NT2/D1 (cell line): ENCODE results near the gene GEMIN7.

Source experiments
- YY1 ChIP-seq: IDR thresholded peaks from 2 replicates; pipeline ENCODE4 v1.6.1; 2011; ENCODE audit not compliant: insufficient read length, insufficient read depth
- ZNF274 ChIP-seq: IDR thresholded peaks from 2 replicates; pipeline ENCODE4 v1.6.1; 2011; ENCODE audit warnings: mild to moderate bottlenecking, low read depth, low read length

DNA sequence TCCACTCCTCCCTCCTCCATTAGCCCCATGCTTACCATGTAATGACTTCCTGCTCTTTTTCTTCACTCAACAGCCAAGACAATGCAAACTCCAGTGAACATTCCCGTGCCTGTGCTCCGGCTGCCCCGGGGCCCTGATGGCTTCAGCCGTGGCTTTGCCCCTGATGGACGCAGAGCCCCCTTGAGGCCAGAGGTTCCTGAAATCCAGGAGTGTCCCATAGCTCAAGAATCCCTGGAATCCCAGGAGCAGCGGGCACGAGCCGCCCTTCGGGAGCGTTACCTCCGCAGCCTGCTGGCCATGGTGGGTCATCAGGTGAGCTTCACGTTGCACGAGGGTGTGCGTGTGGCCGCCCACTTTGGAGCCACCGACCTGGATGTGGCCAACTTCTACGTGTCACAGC, 11.0 kb downstream of the GEMIN7 start:
- TF ChIP-seq ZNF274 (no peak), YY1 (no peak)
